ENCODE measurements around the gene AK2. TPM values are rescaled to one million over a fixed set of nuclear protein-coding genes. Genes with fewer than 3 reads are reported as not detected.

AK2 gene
- total RNA-seq, 2 donors from 2014 or later: 120 to 123 TPM

DNA sequence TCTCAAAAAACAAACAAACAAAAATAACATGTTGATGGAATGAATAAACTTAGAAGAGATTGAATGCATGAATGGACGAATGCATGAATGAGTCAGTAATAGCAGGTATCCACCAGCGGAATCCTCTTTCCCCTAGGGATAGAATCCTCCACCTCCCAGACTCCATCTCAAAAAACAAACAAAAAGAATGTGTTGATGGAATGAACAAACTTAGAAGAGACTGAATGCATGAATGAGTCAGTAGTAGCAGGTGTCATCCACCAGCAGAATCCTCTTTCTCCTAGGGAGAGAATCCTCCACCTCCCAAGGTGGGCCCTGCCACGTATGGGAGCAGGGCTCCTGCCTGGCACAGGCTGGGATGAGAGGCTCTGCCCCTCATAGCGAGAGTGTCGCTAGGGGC is 45.3 kb downstream of the AK2 start:
- 84% methylated on average over 5 of the region's 5 CpGs for WGBS
- Histone ChIP-seq H3K27me3 (replicated peaks; ENCODE audit: insufficient read depth) (no peaks in the 10 kb centered on the region), H3K9me3 (no peaks in the 10 kb centered on the region), H3K27ac (peak overlapping the region in 1 of 2 donors; percentile 36), H3K4me3 (no peak overlapping the region), H3K4me1 (replicated peaks) (no peaks in the 10 kb centered on the region), H3K36me3 (no peaks in the 10 kb centered on the region)
- DNase-seq (ENCODE audit: low spot score): no peak
- TF ChIP-seq, protein P1, sequence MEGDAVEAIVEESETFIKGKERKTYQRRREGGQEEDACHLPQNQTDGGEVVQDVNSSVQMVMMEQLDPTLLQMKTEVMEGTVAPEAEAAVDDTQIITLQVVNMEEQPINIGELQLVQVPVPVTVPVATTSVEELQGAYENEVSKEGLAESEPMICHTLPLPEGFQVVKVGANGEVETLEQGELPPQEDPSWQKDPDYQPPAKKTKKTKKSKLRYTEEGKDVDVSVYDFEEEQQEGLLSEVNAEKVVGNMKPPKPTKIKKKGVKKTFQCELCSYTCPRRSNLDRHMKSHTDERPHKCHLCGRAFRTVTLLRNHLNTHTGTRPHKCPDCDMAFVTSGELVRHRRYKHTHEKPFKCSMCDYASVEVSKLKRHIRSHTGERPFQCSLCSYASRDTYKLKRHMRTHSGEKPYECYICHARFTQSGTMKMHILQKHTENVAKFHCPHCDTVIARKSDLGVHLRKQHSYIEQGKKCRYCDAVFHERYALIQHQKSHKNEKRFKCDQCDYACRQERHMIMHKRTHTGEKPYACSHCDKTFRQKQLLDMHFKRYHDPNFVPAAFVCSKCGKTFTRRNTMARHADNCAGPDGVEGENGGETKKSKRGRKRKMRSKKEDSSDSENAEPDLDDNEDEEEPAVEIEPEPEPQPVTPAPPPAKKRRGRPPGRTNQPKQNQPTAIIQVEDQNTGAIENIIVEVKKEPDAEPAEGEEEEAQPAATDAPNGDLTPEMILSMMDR (IDR thresholded peaks at IDR 0.05): no peak
- TF ChIP-seq POLR2AphosphoS5 (IDR thresholded peaks at IDR 0.05): no peak
- TF ChIP-seq POLR2A (IDR thresholded peaks at IDR 0.05): no peak
- intact Hi-C loops (cut with DNase I): no loop called here

DNA sequence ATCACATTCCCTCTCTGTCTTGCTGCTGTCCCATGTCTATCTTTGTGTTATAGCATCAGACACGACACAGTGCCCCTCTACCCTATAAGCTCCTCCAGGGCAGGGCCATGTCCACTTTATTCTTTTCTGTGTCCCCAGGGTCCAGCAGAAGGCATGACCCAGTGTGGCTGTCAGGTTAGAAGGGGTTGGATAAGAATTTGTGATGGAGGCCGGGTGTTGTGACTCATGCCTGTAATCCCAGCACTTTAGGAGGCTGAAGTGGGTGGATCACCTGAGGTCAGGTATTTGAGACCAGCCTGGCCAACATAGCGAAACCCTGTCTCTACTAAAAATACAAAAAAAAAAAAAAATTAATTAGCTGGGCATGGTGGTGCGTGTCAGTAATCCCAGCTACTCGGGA is 45.8 kb downstream of the AK2 start:
- Histone ChIP-seq H3K27ac (no peak overlapping the region), H3K27me3 (replicated peaks; ENCODE audit: insufficient read depth) (no peaks in the 10 kb centered on the region), H3K4me3 (no peak overlapping the region), H3K9me3 (no peaks in the 10 kb centered on the region), H3K36me3 (no peaks in the 10 kb centered on the region), H3K4me1 (replicated peaks) (no peaks in the 10 kb centered on the region)
- TF ChIP-seq, protein P1 (IDR thresholded peaks at IDR 0.05): no peak
- TF ChIP-seq POLR2AphosphoS5 (IDR thresholded peaks at IDR 0.05): no peak
- TF ChIP-seq POLR2A (IDR thresholded peaks at IDR 0.05): no peak
- intact Hi-C loops (cut with DNase I): no loop called here
- no peak for DNase-seq (ENCODE audit: low spot score)
- 92% methylated on average over 5 of the region's 5 CpGs for WGBS

DNA sequence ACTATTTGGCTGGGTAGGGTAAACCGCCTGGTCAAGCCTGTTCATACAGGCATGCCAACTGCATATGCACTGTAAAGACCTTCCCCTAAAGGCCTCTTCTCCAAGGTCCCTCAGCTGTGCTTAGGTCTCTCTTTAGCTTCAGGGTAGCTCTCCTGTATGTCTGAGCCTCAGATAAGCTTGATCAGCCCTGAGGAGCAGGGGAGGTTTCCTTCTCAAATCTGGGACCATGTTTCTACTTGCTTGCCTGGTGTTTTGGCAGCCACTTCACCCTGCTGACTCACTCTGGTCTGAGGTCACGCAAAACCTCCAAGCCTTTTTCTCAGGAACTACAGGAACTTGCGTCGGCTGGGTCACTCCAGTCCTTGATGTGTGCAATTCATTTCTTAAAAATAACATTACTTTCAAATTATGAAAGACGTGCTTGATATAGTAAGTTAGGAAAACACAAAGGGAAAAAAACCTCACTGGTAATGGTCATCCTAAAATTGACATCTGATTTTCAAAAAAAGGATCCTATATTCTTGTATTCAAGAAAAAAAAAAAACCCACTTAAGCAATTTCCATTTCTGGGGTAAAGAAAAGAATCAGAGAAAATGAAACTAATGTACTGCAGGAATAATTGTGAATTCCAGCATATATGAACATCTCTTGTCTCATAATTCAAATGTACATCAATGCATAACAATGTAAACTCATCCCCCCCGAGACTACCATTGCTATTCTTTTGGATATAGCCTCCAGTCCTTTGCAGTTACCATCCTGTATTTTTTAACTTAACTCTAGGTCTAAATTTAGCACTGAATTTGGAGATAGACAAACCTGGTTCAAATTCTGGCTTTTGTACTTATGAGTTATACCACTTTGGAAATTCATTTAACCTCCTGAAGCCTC is 47.3 kb downstream of the AK2 start:
- Histone ChIP-seq H3K27ac (peak overlapping the region; percentile 47 to 50), H3K4me3 (no peak overlapping the region), H3K4me1 (replicated peaks) (no peaks in the 10 kb centered on the region), H3K36me3 (no peaks in the 10 kb centered on the region), H3K27me3 (replicated peaks; ENCODE audit: insufficient read depth) (no peaks in the 10 kb centered on the region), H3K9me3 (no peaks in the 10 kb centered on the region)
- WGBS: 32% methylated on average over 6 of the region's 6 CpGs
- TF ChIP-seq POLR2AphosphoS5 (IDR thresholded peaks at IDR 0.05): peak; percentile 82
- TF ChIP-seq POLR2A (IDR thresholded peaks at IDR 0.05): peak; percentile 45
- TF ChIP-seq, protein P1 (IDR thresholded peaks at IDR 0.05): no peak
- intact Hi-C loops (cut with DNase I): no loop called here
- peak; percentile 65 for DNase-seq (ENCODE audit: low spot score)

DNA sequence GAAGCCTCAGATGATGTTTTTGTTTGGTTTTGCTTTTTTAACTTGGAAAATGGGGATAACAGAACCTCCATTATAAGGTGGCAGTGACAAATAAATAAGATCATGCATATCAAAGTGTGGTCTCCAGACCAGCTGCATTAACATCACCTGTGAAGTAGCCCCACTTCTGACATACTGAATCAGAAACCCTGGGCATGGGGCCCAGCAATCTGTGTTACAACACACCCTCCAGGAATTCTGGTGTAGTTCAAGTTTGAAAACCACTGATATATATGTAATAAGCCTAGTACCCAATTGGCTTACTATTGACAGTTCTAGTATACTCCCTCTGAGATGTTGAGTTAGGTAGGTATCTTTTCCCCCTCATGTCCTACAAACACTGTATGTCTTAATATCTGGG is 48.0 kb downstream of the AK2 start:
- no peak overlapping the region for H3K4me3 ChIP-seq
- H3K4me1 ChIP-seq (replicated peaks): no peaks in the 10 kb centered on the region
- no peaks in the 10 kb centered on the region for H3K36me3 ChIP-seq
- no peaks in the 10 kb centered on the region for H3K9me3 ChIP-seq
- H3K27ac ChIP-seq: peak overlapping the region; percentile 47 to 50
- no peaks in the 10 kb centered on the region for H3K27me3 ChIP-seq (replicated peaks; ENCODE audit: insufficient read depth)
- intact Hi-C loops (cut with DNase I): no loop called here
- TF ChIP-seq POLR2AphosphoS5 (IDR thresholded peaks at IDR 0.05): no peak
- TF ChIP-seq POLR2A (IDR thresholded peaks at IDR 0.05): no peak
- no peak for DNase-seq (ENCODE audit: low spot score)

DNA sequence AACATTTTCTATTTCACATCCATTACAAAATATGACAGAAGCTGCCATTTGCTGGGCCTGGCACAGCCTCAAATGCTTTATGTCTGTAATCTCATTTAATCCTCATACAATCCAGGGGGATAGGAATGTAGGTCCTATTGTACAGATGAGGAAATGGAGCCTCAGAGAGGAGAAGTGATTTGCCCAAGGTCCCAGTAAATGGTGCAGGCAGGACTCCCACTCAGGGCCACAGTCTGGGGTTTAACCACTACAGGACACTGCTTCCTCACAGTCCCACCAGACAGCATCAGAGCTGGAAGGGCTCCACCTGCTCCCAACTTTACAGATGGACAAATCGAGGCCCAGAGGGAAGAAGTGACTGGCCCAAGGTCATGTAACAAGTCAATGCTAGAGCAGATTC is 51.5 kb downstream of the AK2 start:
- H3K27ac ChIP-seq: no peak overlapping the region
- H3K9me3 ChIP-seq: no peaks in the 10 kb centered on the region
- TF ChIP-seq POLR2A (IDR thresholded peaks at IDR 0.05): no peak
- no peak for TF ChIP-seq POLR2AphosphoS5 (IDR thresholded peaks at IDR 0.05)
- TF ChIP-seq, protein P1 (IDR thresholded peaks at IDR 0.05): no peak
- no peaks in the 10 kb centered on the region for H3K27me3 ChIP-seq (replicated peaks; ENCODE audit: insufficient read depth)
- peaks cover 4% of the 10 kb centered on the region for H3K4me1 ChIP-seq (replicated peaks)
- H3K4me3 ChIP-seq: no peak overlapping the region
- intact Hi-C loops (cut with DNase I): no loop called here
- WGBS: 100% methylated on average over 1 of the region's 1 CpG
- no peaks in the 10 kb centered on the region for H3K36me3 ChIP-seq
- DNase-seq (ENCODE audit: low spot score): no peak
